ENCODE data around the gene KRT86. TPM values are rescaled to one million over a fixed set of nuclear protein-coding genes. Genes with fewer than 3 reads are reported as not detected.

Gene KRT86
- total and polyA plus RNA-seq, 9 of the 15 experiments (the other 6 are each of a cell fraction or from before 2014, with no cell fraction given), result not detected

GRCh38 chr12:52231305-52232202, 42.9 kb upstream of the KRT86 start:
- in situ Hi-C loops (cut with MboI), result no loop called here
- ATAC-seq, result no peak
- H3K9ac ChIP-seq (ENCODE audit: insufficient read depth in 1 of 2, low read depth in 2 of 2, low read length in 2 of 2), result no peak overlapping the region
- TF ChIP-seq MTF1 (CRISPR knock-in tag; IDR thresholded peaks at IDR 0.05; ENCODE audit: borderline replicate concordance) (no peak), CEBPG (CRISPR knock-in tag; IDR thresholded peaks at IDR 0.05) (no peak), CEBPG (tag; conservative IDR thresholded peaks at IDR 0.05 in 1 of 2, IDR thresholded peaks at IDR 0.05 in 1 of 2) (no peak), POLR3G (IDR thresholded peaks at IDR 0.05; ENCODE audit: extremely low read depth, insufficient read length, insufficient replicate concordance) (no peak), GTF2E2 (tag; IDR thresholded peaks at IDR 0.05) (no peak), SMC3 (conservative IDR thresholded peaks at IDR 0.05; ENCODE audit: insufficient read depth, low read depth, low read length) (no peak), NFYB (IDR thresholded peaks at IDR 0.05; ENCODE audit: extremely low read depth, insufficient read length) (no peak), CHD1 (IDR thresholded peaks at IDR 0.05; ENCODE audit: low read length) (no peak), JUN (IDR thresholded peaks at IDR 0.05; ENCODE audit: borderline replicate concordance, low read depth, low read length) (no peak), JUN (CRISPR knock-in tag; IDR thresholded peaks at IDR 0.05; ENCODE audit: borderline replicate concordance) (no peak), ZNF644 (tag; IDR thresholded peaks at IDR 0.05; ENCODE audit: low read depth) (no peak), IRF1 (CRISPR knock-in tag; IDR thresholded peaks at IDR 0.05; ENCODE audit: borderline replicate concordance) (no peak), ZNF316 (IDR thresholded peaks at IDR 0.05) (no peak), CREBBP (IDR thresholded peaks at IDR 0.05; ENCODE audit: low read depth, low read length) (no peak), MCM7 (IDR thresholded peaks at IDR 0.05) (no peak), TSC22D4 (tag; IDR thresholded peaks at IDR 0.05) (no peak), STAT6 (CRISPR knock-in tag; IDR thresholded peaks at IDR 0.05) (no peak), YY1 (IDR thresholded peaks at IDR 0.05; ENCODE audit: borderline replicate concordance in 1 of 3, control insufficient read depth in 1 of 3, extremely low read depth in 1 of 3, insufficient read depth in 3 of 3, insufficient read length in 1 of 3, insufficient replicate concordance in 2 of 3, low read depth in 1 of 3, low read length in 2 of 3) (no peak), PHB (CRISPR knock-in tag; IDR thresholded peaks at IDR 0.05) (no peak)

More at GRCh38 chr12:52231305-52232202, 42.9 kb upstream of the KRT86 start:
- Histone ChIP-seq H3K4me3 (no peak overlapping the region), H3K27me3 (ENCODE audit: control insufficient read depth in 2 of 2, insufficient read depth in 2 of 2, low read length in 2 of 2) (peaks cover 2 to 45% of the 10 kb centered on the region in 2 experiments; a peak in 4 of 5 replicates), H3K9me1 (ENCODE audit: control insufficient read depth, insufficient read depth, low read length) (no peaks in the 10 kb centered on the region), H3K27ac (ENCODE audit: extremely low read depth, low read depth, low read length) (no peak overlapping the region), H3K9me3 (replicated peaks; ENCODE audit: control insufficient read depth, insufficient read depth, low read depth, low read length) (no peaks in the 10 kb centered on the region), H4K20me1 (replicated peaks; ENCODE audit: control insufficient read depth, insufficient read depth, low read length) (peaks cover 10% of the 10 kb centered on the region), H2AFZ (ENCODE audit: low read depth, low read length) (no peak overlapping the region), H3K4me1 (replicated peaks in 1 of 2; ENCODE audit: control insufficient read depth in 2 of 2, insufficient read depth in 2 of 2, low read length in 2 of 2) (no peaks in the 10 kb centered on the region), H3K4me2 (ENCODE audit: insufficient read depth, low read length) (no peak overlapping the region), H3K79me2 (ENCODE audit: control insufficient read depth, insufficient read depth, low read length) (no peaks in the 10 kb centered on the region), H3K36me3 (ENCODE audit: control insufficient read depth, insufficient read depth, low read length) (no peaks in the 10 kb centered on the region)
- WGBS (ENCODE audit: insufficient coverage, low coverage, missing lambda C conversion rate), result 0% methylated on average over 15 of the region's 16 CpGs
- FAIRE-seq (no peak), DNase-seq (ENCODE audit: extremely low read depth in 1 of 4, low spot score in 3 of 4) (no peak)
- intact Hi-C loops (cut with micrococcal nuclease), result no loop called here
- CTCF ChIA-PET (ENCODE audit: low intra/inter-chr PET ratio), result no interaction called here
- BruUV-seq (replicated peaks), result no TSS peak
- POLR2A ChIA-PET, result interaction anchor here (0.7 kb wide), 1 partner anchor 80 kb away, joined by 3 read pairs; no protein-coding TSS in a partner anchor
